ENCODE data around the gene ZNF778.

DNA sequence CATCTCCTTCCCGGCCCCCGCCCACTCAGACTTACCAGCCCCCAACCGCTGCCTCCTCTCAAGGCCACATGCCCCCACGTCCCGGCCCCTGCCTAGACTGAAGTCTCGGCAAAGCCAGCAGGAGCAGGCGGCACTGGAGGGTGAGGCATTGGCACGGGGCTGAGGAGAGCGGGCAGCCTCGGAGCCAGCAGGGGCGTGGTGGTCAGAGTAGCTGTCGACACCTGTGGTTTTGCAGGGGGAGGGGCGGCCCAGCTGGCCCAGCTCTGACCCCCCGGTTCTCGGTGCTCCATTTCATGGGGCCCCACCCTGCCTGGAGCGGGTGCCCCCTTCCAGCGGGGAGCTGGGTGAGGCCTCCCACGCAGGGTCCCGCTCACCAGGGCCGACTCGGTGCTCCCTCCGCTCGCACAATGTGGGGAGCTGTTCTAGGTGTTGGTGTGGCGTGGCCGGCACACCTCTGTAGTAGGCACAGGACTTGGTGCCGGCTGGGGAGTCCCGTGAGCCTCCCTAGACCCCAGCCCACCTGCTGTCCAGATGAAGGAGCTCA is 41.3 kb upstream of the ZNF778 start:
- TF ChIP-seq, protein P1, sequence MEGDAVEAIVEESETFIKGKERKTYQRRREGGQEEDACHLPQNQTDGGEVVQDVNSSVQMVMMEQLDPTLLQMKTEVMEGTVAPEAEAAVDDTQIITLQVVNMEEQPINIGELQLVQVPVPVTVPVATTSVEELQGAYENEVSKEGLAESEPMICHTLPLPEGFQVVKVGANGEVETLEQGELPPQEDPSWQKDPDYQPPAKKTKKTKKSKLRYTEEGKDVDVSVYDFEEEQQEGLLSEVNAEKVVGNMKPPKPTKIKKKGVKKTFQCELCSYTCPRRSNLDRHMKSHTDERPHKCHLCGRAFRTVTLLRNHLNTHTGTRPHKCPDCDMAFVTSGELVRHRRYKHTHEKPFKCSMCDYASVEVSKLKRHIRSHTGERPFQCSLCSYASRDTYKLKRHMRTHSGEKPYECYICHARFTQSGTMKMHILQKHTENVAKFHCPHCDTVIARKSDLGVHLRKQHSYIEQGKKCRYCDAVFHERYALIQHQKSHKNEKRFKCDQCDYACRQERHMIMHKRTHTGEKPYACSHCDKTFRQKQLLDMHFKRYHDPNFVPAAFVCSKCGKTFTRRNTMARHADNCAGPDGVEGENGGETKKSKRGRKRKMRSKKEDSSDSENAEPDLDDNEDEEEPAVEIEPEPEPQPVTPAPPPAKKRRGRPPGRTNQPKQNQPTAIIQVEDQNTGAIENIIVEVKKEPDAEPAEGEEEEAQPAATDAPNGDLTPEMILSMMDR (IDR thresholded peaks at IDR 0.05) = no peak
- no peak for TF ChIP-seq POLR2A (IDR thresholded peaks at IDR 0.05)
